Tibial nerve (tissue), 4 donors: Measurements from ENCODE around the gene ANGPTL7.

Experiments
- EP300 ChIP-seq, 2 donors: sonication (generic); formaldehyde crosslinking; IDR thresholded peaks; one replicate each; pipeline ENCODE4 v1.6.1; 2017; ENCODE audit warnings: antibody characterized with exemption in 2 of 2, mild to moderate bottlenecking in 1 of 2
- TF ChIP-seq, protein P1 (sequence below), 5 experiments: fragments of 200-600 bp in 3 of 5; fragments of 450-650 bp in 2 of 5; sonication (generic) in 3 of 5; IDR thresholded peaks; one replicate each; pipeline ENCODE4 v1.5.1; 2016 to 2019; ENCODE audit warnings: antibody characterized with exemption in 5 of 5, mild to moderate bottlenecking in 3 of 5, moderate library complexity in 2 of 5

GRCh38 chr1:11151114-11151513 is 38.0 kb upstream of the ANGPTL7 start:
- TF ChIP-seq, protein P1, sequence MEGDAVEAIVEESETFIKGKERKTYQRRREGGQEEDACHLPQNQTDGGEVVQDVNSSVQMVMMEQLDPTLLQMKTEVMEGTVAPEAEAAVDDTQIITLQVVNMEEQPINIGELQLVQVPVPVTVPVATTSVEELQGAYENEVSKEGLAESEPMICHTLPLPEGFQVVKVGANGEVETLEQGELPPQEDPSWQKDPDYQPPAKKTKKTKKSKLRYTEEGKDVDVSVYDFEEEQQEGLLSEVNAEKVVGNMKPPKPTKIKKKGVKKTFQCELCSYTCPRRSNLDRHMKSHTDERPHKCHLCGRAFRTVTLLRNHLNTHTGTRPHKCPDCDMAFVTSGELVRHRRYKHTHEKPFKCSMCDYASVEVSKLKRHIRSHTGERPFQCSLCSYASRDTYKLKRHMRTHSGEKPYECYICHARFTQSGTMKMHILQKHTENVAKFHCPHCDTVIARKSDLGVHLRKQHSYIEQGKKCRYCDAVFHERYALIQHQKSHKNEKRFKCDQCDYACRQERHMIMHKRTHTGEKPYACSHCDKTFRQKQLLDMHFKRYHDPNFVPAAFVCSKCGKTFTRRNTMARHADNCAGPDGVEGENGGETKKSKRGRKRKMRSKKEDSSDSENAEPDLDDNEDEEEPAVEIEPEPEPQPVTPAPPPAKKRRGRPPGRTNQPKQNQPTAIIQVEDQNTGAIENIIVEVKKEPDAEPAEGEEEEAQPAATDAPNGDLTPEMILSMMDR (IDR thresholded peaks at IDR 0.05), result no peak
- no peak for TF ChIP-seq EP300 (IDR thresholded peaks at IDR 0.05)
